Ramos (cell line): ENCODE measurements around the gene MIS18BP1.
"Not testable (repeated sequence)": the region's sequence is repeated elsewhere in the genome, so short reads cannot be mapped to it uniquely, and the experiment has no call there.

Experiments used
- in situ Hi-C: fragments of 300-500 bp; cut with MboI; formaldehyde crosslinking; loops from one replicate; pipeline ENCODE4 v1.14.3; 2022; ENCODE audit warnings: low sequenced_read_pairs; ENCODE audit not compliant: unreplicated experiment

The MIS18BP1 gene

DNA sequence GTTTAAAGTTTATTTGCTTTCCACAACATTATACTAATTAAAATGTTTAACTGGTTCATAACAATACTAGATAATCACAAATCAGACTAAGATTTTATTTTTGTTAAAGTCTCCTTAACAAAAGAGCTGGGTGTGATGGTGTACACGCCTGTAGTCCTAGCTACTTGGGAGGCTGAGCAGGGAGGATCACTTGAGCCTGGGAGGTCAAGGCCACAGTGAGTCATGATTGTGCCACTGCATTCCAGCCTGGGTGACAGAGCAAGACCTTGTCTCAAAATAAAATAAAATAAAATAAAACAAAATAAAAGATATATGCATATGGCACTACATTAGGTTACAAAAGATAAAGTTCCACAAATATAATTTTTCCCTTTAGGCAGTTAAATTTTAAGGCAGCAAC is 5.6 kb downstream of the MIS18BP1 start:
- in situ Hi-C loops = no loop called here

DNA sequence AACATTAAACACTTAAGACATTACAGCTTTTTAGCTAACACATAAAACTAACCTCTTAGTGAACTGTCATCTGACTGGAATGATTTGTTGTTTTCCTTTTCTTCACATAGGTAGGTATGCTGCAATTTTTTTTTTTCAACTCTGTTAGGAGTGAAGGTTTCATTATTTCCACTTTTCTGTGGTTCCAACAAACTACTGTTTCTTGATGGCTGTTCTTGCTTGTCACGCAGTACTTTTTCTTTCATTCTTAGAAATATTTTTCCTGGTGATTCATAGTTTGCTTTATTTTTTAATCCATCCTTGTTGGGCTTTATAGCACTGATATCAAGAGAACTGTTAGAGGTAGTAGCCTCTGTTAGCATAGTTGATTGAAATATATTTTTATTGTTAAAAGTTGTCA is 6.3 kb downstream of the MIS18BP1 start:
- in situ Hi-C loops = no loop called here

GRCh38 chr14:45246151-45246550 is 6.9 kb downstream of the MIS18BP1 start:
- in situ Hi-C loops = no loop called here

DNA sequence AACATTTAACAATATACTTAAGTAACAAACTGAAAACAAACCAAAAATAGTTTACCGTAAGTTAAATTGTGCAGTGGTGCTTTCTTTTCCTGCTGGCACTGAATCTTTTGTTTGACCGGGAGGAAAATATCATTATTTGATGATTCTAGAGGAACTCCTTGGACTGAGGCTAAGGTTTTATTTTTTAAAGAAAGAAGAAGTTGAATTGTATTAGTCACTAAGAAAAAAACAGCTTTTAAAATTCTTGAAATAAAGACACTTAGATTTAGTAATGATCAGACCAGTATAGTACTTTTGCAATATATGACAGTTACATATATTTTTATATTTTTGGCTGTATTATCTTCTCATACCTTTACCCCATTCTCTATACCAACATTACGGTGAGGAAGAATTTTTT is 10.3 kb downstream of the MIS18BP1 start:
- in situ Hi-C loops = no loop called here

- in situ Hi-C loops = no loop called here
Measured at GRCh38 chr14:45238988-45239387, 14.0 kb downstream of the MIS18BP1 start.

DNA sequence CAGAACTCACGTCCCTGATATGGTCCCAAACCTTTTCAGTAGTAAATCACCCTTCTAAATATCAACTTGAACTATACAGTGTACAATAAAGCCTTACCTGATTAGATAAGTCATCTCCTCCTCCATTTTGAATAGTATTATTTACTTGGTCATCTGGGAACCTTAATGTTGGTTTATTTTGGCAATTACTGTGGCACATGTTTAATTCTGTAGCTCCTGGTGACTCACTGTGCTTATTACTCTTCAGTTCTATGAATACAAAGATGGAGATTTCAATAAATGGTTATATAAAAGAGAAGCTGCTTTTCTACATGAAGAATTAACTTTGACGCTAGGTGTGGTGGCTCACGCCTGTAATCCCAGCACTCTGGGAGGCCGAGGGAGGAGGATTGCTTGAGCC is 25.4 kb downstream of the MIS18BP1 start:
- in situ Hi-C loops = no loop called here

- in situ Hi-C loops = no loop called here
Measured at GRCh38 chr14:45222485-45223262, 30.3 kb downstream of the MIS18BP1 start.

DNA sequence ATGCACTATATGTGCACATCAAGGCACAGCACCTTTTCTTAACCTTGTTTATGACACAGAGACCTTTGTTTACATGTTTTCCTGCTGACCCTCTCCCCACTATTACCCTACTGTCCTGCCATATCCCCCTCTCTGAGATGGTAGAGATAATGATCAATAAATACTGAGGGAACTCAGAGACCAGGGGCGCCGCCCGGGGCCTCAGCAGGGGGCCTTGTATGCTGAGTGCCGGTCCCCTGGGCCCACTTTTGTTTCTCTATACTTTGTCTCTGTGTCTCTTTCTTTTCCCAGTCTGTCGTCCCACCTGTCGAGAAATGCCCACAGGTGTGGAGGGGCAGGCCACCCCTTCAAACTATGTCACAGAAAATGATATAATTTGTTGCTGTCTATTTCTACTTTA is 38.7 kb downstream of the MIS18BP1 start:
- in situ Hi-C loops = not testable (repeated sequence)

GRCh38 chr14:45213716-45214115 is 39.3 kb downstream of the MIS18BP1 start:
- in situ Hi-C loops = not testable (repeated sequence)

GRCh38 chr14:45212231-45212630 is 40.8 kb downstream of the MIS18BP1 start:
- in situ Hi-C loops = no loop called here

- in situ Hi-C loops = no loop called here
Measured at GRCh38 chr14:45211295-45211694, 41.7 kb downstream of the MIS18BP1 start.

- in situ Hi-C loops = no loop called here
Measured at GRCh38 chr14:45210159-45210558, 42.8 kb downstream of the MIS18BP1 start.

GRCh38 chr14:45204241-45204640 is 48.8 kb downstream of the MIS18BP1 start:
- in situ Hi-C loops = no loop called here

- in situ Hi-C loops = no loop called here
Measured at GRCh38 chr14:45201905-45202304, 51.1 kb downstream of the MIS18BP1 start.

- in situ Hi-C loops = no loop called here
Measured at GRCh38 chr14:45199230-45199629, 53.8 kb downstream of the MIS18BP1 start.

- in situ Hi-C loops = no loop called here
Measured at GRCh38 chr14:45198551-45198950, 54.5 kb downstream of the MIS18BP1 start.

GRCh38 chr14:45194964-45195363 is 58.0 kb downstream of the MIS18BP1 start:
- in situ Hi-C loops = no loop called here

DNA sequence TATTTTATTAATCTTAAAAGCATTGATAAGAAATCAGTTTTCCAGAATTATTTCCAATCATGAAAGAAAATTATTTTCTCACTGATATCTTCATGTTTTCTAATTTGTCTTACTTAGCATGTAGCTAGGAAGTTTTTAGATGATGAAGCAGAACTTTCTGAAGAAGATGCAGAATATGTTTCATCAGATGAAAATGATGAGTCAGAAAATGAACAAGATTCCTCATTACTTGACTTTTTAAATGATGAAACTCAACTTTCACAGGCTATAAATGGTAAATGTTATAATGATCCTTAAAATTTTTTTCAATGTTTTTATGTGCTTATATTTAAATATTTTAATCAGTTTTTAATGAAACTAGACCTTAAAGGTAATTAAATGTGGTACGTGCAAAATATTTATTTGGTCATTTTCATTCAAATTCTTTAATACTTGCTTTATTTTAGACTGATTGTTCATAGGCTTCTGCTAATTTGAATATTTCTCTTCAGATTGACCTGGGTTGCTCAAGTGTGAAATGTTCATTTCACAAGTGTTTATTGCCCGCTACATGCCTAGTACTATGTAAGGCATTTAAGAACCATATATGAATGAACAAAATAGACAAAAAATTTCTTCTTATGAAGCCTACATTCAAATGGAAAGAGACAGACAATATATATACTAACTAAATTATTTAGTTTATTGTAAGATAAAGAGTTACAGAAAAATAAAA is 67.7 kb downstream of the MIS18BP1 start:
- in situ Hi-C loops = no loop called here

GRCh38 chr14:45181806-45182205 is 71.2 kb downstream of the MIS18BP1 start:
- in situ Hi-C loops = no loop called here

DNA sequence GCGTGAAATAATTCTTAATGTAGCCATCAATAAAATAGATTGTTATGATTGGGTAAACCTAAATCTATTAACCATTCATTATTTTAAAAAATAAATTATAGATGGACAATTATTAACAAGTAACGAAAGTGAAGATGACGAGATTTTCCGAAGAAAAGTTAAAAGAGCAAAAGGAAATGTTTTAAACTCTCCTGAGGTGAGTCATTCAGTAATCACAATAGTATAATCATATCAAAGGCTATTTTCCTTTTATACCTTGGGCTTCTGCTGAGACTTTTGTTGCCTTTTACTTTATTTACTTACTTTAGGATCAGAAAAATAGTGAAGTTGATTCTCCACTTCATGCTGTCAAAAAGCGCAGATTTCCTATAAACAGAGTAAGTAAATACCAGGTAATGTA is 71.7 kb downstream of the MIS18BP1 start:
- in situ Hi-C loops = no loop called here

GRCh38 chr14:45177076-45177475 is 75.9 kb downstream of the MIS18BP1 start:
- in situ Hi-C loops = no loop called here

- in situ Hi-C loops = no loop called here
Measured at GRCh38 chr14:45169906-45170305, 83.1 kb downstream of the MIS18BP1 start.
